B cell (primary cell): ENCODE results near the gene UPF1.

Experiments
- EZH2 ChIP-seq: IDR thresholded peaks from 2 replicates; pipeline ENCODE4 v1.6.1; 2012; ENCODE audit warnings: borderline replicate concordance, low read depth, mild to moderate bottlenecking, moderate library complexity, low read length; ENCODE audit not compliant: insufficient read depth, poor library complexity, severe bottlenecking
- TF ChIP-seq, protein P1 (sequence below): fragments of 200-600 bp; IDR thresholded peaks from one replicate; pipeline ENCODE4 v1.8.0; 2022; ENCODE audit warnings: antibody characterized with exemption, mild to moderate bottlenecking

DNA sequence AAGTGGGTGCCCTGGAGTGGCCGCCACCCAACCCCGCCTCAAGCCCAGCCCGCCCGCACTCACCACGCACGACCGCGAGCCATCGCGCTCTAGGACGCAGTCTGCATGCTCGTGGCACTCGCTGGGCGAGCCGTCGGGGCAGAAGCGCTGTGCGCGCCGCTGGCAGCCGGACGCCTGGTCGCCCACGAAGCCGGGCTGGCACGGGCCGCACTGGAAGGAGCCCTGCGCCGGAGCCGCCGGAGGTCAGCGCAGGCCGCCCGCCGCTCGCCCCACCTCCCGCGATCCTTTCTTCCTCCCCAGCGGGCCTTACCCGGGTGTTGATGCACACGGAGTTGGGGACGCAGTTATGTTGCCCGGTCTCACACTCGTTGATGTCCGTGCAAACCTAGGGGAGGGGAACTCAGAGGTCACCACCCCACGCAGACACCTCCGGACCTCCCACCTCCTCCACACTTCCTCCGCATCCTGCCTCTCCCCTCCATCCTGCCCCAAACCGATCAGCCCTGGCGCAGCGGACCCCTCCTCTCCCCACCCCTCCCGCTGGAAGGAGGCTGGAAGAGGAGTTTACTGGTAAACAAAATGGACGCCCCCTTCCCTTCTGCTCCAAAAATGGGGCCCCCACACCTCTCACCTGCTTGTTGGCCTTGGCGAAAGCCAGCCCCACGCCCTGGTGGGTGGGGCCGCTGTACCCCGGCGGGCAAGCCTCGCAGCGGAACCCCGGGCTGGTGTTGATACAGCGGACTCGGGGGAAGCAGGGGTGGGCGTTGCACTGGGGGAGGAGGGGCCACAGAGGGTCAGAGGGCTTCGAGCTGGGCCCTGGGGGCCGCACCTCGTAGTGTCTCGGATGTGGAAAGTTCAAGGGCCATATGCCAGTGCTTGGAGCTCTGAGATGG lies 43.0 kb upstream of the UPF1 start:
- TF ChIP-seq, protein P1, sequence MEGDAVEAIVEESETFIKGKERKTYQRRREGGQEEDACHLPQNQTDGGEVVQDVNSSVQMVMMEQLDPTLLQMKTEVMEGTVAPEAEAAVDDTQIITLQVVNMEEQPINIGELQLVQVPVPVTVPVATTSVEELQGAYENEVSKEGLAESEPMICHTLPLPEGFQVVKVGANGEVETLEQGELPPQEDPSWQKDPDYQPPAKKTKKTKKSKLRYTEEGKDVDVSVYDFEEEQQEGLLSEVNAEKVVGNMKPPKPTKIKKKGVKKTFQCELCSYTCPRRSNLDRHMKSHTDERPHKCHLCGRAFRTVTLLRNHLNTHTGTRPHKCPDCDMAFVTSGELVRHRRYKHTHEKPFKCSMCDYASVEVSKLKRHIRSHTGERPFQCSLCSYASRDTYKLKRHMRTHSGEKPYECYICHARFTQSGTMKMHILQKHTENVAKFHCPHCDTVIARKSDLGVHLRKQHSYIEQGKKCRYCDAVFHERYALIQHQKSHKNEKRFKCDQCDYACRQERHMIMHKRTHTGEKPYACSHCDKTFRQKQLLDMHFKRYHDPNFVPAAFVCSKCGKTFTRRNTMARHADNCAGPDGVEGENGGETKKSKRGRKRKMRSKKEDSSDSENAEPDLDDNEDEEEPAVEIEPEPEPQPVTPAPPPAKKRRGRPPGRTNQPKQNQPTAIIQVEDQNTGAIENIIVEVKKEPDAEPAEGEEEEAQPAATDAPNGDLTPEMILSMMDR: no peak
- peak; percentile 78 for TF ChIP-seq EZH2
